Prostate gland (tissue), 2 donors: Measurements from ENCODE around the gene INPP5J.

Source experiments
- CTCF ChIP-seq, 4 experiments: fragments of 200-600 bp in 2 of 4; fragments of 450-650 bp in 2 of 4; sonication (generic) in 2 of 4; IDR thresholded peaks; 1 replicate in 3 of 4; 2 replicates in 1 of 4; pipeline ENCODE4 v1.5.1; 2016 to 2019; ENCODE audit warnings: antibody characterized with exemption in 4 of 4, mild to moderate bottlenecking in 2 of 4, moderate library complexity in 2 of 4
- POLR2A ChIP-seq: fragments of 450-650 bp; IDR thresholded peaks from one replicate; pipeline ENCODE4 v1.6.1; 2016; ENCODE audit warnings: antibody characterized with exemption, mild to moderate bottlenecking

DNA sequence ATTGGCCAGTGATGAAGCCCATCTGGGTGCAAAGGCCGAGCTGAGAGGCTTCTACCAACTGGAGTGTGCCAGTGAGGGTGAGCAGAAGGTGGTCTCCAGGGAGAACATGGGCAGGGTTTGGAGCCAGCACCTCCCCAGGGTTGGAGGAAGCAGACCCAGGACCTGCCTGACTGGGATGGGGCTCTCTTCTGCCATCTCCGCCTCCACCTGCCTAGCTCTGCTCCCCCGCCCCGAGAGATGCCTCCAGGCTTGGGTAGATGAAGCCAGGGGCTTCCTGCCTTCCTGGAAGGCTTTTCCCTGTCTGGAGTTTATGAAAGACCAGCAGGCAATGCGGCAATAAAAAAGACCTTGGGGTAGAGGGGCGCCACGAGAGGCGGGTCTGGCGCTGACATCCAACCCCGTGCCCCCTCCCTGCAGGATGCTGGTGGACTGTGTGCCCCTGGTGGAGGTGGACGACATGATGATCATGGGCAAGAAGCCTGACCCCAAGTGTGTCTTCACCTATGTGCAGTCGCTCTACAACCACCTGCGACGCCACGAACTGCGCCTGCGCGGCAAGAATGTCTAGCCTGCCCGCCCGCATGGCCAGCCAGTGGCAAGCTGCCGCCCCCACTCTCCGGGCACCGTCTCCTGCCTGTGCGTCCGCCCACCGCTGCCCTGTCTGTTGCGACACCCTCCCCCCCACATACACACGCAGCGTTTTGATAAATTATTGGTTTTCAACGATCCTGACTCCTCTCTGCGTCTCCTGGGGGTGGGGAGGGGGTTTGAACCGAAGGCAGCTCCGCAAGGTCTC, 18.7 kb upstream of the INPP5J start:
- TF ChIP-seq CTCF (IDR thresholded peaks at IDR 0.05) (no peak), POLR2A (no peak)
